Hematopoietic multipotent progenitor cell treated with erythropoietin and hydrocortisone succinate and interleukin-3 and kit ligand, for 17 days (in vitro differentiated cells): ENCODE measurements around the gene RASA4B.

Experiments used
- DNase-seq: peaks from one replicate; pipeline ENCODE4 v3.0.0-alpha.2; 2015; ENCODE audit warnings: low spot score

Gene RASA4B

DNA sequence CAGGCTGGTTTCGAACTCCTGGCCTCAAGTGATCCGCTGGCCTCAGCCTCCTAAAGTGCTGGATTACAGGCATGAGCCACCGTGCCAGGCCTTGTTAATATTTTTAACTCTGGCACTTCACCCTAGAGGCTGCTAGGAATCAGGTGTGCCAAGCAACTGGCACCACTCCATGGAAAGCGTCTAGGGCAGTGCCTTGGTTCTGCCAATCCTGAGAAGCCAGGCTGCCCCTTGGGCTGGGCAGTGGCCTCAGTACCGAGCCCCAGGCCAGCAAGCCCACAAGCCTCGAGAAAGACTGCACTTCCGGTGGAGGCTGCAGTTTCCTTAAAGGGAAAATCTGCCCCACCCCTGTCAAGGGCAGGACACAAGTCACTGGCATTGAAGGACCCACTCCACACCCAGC is 64.3 kb downstream of the RASA4B start:
- no peak for DNase-seq

DNA sequence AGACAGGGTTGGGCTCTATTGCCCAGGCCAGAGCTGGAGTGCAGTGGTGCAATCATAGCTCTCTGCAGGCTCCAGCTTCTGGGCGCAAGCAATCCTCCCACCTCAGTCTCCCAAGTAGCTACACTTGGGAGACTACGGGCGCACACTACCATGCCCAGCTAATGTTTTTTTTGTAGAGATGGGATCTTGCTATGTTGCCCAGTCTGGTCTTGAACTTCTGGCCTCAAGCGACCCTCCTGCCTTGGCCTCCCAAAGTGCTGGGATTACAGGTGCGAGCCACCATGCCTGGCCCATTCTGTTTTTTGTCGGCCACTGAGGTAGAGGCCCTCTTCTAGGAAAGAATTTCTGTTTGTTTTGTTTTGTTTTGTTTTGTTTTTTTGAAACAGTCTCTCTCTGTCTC is 65.1 kb downstream of the RASA4B start:
- DNase-seq: no peak

DNA sequence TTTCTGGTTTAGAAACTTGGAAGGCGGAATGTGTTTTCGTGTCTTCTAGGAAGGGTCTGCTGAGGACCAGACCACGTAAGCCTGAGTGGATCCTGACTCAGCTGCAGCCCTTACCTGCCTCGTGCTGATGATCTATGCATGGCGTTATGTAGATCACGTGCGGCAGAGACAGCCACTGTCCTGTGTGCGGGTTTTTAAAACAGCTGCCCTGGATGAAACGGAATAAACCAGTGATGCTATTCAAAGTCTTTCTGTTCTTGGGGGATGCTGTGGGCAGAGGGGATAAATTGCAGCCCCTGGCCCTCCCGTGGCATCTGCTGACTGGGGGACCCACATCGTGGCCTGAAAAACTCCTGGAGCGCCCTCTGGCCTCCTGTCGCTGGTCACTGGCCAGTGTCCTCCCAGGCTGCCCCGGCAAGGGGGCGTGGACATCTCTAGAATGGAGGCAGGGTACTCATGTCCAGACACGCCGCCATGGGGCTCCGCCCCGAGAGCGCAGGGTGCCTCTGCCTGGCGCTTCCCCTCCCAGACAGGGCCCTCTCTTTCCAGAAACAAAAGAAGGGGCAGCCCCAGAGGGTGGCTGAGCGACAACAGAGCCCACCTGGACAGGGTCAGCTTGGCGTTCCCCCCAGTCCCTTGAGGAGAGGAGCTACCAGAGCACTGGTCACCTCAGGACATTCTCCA is 66.1 kb downstream of the RASA4B start:
- DNase-seq: no peak

DNA sequence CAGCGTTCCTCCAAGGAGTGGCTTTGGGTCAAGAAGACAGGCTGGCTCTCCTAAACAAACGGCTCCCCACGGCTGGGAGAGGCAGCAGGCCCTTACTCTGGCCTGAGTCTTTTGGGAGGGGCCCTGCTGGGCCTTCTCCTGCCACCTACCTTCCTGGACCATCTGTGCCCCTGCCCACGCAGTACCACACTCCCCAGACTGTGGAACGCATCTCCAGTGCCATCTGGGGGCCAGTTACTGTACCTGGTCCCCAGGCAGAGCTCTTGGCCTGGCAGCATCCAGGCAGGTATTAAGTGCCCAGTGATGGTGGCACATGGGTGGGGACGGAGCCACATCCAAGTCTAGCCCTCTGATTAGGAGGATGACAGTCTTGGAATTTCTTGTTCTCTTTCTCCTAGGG is 67.3 kb downstream of the RASA4B start:
- DNase-seq: no peak

DNA sequence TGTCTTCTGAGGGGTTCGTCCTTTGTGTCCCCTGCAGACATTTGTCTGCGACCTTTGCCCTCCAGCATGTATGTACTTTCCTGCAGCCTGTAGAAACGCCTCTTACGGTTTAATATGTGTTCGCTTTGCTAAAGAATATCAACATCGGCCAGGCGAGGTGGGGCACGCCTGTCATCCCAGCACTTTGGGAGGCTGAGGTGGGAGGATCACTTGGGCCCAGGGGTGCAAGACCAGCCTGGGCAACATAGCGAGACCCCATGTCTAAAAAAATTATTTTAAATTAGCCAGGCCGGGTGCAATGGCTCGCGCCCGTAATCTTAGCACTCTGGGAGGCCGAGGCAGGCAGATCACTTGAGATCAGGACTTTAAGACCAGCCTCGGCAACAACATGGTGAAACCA is 68.4 kb downstream of the RASA4B start:
- no peak for DNase-seq

DNA sequence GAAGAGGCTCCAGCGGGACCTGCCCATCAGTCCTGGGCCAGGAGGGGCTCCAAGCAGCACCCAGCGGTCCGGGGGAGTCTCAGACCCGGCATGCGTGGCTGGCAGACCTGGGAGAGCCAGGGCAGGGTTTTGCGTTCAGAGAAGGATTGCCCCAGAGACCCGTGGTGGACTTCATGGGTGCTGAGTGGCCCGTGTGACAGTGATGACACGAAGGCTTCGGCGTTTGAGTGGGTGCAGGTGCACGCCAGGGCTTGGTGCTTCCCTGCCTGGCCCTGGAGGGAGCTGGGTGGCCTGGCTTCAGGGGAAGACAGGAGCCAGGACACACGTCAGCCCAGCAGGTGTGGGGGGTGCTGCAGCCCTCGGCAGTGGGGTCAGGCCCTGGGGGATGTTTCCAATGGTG is 70.3 kb downstream of the RASA4B start:
- no peak for DNase-seq

DNA sequence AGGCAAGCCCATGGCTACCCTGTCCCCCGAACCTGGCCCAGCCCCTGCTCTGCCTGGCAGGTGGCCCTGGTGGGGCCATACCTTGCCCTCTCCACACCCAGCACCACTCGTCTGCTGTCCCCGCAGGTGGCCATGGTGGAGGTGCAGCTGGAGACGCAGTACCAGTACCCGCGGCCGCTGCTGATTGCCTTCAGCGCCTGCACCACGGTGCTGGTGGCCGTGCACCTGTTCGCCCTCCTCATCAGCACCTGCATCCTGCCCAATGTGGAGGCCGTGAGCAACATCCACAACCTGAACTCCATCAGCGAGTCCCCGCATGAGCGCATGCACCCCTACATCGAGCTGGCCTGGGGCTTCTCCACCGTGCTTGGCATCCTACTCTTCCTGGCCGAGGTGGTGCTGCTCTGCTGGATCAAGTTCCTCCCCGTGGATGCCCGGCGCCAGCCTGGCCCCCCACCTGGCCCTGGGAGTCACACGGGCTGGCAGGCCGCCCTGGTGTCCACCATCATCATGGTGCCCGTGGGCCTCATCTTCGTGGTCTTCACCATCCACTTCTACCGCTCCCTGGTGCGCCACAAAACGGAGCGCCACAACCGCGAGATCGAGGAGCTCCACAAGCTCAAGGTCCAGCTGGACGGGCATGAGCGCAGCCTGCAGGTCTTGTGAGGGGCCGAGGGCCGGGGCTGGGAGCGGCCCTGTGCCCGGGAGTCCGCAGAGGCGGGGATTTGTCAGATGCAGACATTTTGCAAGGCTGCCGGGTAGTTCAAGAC is 71.0 kb downstream of the RASA4B start:
- no peak for DNase-seq

DNA sequence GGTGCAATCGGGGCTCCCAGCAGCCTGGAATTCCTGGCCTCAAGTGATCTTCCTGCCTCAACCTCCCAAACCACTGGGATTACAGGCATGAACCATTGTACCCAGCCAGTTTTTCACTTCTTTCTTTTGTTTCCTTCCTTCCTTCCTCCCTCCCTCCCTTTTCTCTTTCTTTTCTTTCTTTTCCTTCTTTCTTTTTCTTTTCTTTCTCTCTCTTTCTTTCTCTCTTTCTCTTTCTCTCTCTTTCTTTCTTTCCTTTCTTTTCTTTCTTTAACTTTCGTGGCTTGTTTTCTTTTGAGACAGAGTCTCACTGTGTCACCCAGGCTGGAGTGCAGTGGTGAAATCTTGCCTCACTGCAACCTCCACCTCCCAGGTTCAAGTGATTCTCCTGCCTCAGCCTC is 71.9 kb downstream of the RASA4B start:
- no peak for DNase-seq

DNA sequence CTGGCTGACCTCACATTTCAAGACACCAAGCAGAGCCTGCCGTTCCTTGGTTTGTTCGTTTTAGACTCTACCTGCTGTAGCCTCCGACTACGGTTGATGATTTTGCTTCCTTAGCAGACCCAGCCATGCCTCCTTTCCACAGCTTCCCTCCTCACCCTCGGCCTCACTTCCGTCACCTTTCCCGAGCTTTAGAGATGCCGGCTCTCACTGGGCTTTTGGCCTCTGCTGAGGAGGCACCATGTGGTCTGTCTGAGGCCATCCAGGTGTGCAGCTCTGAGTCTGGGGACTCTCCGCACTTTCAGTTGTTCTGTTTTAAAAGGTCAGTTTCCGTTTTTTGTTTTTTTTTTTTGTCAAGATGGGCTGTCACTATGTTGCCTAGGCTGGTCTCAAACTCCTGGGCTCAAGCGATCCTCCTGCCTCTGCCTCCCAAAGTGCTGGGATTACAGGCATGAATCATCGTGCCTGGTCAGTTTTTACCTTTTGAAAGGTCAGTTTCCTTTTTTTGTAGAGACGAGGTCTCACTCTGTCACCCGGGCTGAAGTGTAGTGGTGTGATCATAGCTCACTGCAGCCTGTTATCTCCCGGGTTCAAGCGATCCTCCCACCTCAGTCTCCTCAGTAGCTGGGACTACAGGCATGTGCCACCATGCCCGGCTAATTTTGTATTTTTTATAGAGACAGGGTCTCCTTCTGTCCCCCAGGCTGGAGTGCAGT is 72.5 kb downstream of the RASA4B start:
- no peak for DNase-seq

DNA sequence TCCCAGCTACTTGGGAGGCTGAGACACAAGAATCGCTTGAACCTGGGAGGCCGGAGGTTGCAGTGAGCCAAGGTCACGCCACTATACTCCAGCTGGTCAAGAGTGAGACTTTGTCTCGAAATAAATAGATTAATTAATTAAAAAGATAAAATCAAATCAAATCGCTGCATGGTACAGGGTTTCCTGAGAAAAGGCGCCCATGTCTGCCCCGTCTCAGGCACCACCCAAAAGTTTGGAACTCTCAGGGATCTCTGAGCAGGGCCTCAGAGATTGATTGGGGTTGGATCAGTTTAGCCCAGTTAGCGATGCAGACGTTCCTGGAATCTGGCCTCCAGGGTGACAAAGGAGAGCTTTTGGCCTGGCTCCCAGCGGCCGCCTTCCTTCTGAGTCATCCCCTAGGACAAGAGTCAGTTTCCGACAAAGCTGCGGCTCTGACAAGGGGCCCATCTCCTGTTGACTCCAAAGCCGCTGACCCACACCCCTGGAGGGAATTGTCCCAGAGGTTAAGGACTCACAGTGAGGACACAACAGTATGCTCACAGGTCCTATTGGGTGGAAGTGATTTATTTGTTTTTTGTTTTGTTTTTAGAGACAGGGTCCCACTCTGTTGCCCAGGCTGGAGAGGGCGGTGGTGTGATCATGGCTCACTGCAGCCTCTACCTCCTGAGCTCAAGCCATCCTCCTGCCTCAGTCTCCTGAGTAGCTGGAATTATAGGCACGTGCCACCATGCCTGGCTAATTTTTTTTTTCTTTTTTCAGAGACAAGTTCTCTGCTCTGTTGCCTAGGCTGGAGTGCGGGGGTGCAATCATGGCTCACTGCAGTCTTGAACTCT is 77.4 kb downstream of the RASA4B start:
- no peak for DNase-seq

DNA sequence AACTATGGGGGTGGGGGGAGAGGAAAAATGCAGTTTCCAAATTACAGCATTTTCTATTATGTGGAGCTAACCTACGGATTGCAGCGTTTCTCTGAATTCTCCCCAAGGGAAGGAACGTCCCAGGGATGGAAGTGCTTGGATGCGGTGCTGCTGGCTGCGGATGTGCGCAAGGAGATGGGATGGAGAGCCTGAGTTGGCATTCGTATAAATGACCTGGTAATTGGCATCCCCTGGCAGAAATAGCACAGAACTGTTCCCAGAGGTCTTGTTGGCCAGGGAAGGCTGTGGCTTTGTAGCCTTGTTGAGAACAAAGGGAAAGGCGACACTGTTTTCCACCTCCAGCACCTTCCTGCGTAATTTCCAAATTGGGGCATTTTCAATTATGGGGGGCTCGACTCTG is 81.5 kb downstream of the RASA4B start:
- DNase-seq: no peak

DNA sequence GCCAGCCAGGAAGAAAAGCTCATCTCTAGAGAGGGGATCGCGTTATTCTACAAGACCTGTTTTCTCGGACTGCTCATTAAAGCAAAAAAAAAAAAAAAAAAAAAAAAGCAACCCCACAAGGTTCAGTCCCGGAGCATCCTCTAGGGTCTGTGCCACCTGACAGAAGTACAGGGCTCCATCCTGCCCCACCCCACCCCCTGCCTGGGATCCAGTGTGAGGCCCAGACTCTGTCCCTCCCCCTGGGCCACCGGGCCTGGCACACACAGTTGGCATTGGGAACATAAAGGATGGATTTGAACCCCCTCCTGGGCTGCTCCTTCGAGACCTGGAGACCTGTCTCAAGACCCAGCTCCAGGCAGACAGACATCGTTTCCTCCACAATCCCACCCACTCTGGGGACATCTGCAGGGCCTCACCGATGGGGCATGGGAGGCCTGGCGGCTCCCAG is 83.5 kb downstream of the RASA4B start:
- DNase-seq: no peak

DNA sequence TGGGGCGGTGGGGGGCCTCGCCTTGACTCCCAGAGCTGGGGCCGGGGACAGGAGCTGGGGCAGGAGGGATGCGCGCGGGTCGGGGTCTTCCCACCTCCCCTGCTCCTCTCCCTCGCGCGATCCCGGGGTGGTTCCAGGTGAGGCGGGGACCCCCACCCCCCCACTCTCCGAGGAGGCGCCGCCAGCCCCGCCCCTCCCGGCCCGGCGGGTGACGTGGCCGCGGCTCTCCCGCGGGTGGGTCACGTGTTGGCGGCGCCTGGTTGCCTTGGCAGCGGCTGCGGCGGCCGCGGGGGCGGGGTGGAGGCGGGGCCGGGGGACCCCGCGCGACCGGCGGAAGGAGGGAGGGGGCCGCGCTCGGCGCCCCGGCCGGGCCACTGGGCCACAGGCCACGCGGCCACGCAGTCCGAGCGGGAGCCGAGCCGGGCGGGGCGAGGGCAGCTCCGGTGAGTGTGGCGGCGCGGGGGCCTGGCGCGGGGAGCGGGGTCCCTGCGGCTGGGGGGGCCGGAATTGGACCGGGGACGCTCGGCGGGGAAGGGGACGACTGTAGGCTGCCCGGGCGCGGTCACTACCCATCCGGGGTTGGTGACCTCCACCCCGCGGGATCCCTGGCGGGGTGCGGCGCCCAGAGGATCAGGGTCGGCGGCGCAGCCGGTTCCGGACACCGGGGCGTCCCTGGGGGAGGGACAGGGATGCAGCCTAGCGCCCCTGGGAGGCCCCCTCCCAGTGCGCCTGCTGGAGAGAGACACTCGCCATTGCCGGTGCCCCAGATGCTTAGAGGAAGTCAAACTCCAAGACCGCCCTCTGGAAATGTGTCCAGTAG is 84.1 kb downstream of the RASA4B start, which contains the start of gene ORAI2:
Gene ORAI2 (plus strand): TSS at position 357 of the 820 bp plus-strand sequence. CDS start 5,382 bp downstream, outside the sequence.
- peak; percentile 44 for DNase-seq
